MCF 10A (cell line): ENCODE results near the gene LEMD3. TPM values are rescaled to one million over a fixed set of nuclear protein-coding genes. Genes with fewer than 3 reads are reported as not detected.

Source experiments
- BruUV-seq: library from RNA; stranded (reverse); fragments of 400-500 nt; replicated peaks from 2 replicates; lab custom pipeline; 2021; lab: Mats Ljungman, UMichigan
- CTCF ChIA-PET: fragments of 300-600 bp; sonication (Branson Sonifier 250); formaldehyde crosslinking; extraction: SDS; loops from one replicate; lab custom pipeline; 2021; ENCODE audit warnings: antibody characterized with exemption, inconsistent platforms; lab: Yijun Ruan, JAX
- POLR2A ChIA-PET: fragments of 300-600, 350-650 bp; sonication (Branson Sonifier 250); formaldehyde crosslinking; extraction: SDS; loops from one replicate; lab custom pipeline; 2020; ENCODE audit warnings: antibody characterized with exemption, inconsistent platforms; lab: Yijun Ruan, JAX
- DNase-seq: peaks from one replicate; pipeline ENCODE4 v3.0.0-alpha.2; 2018; ENCODE audit not compliant: unreplicated experiment
- H3K27ac Mint-ChIP-seq: one replicate; pipeline ENCODE4 v1.8.0; 2022; ENCODE audit warnings: mild to moderate bottlenecking, low read depth, mixed read lengths; ENCODE audit not compliant: unreplicated experiment
- H3K27me3 Mint-ChIP-seq: one replicate; pipeline ENCODE4 v1.8.0; 2022; ENCODE audit warnings: mixed read lengths; ENCODE audit not compliant: insufficient read depth, unreplicated experiment
- H3K36me3 Mint-ChIP-seq: one replicate; pipeline ENCODE4 v1.8.0; 2022; ENCODE audit warnings: mild to moderate bottlenecking, moderate library complexity, mixed read lengths; ENCODE audit not compliant: insufficient read depth, unreplicated experiment
- H3K4me1 Mint-ChIP-seq: one replicate; pipeline ENCODE4 v1.8.0; 2022; ENCODE audit warnings: mixed read lengths; ENCODE audit not compliant: insufficient read depth, unreplicated experiment
- H3K4me3 Mint-ChIP-seq: one replicate; pipeline ENCODE4 v1.8.0; 2022; ENCODE audit warnings: mild to moderate bottlenecking, moderate library complexity, mixed read lengths; ENCODE audit not compliant: unreplicated experiment
- H3K9me3 Mint-ChIP-seq: one replicate; pipeline ENCODE4 v1.8.0; 2022; ENCODE audit warnings: mixed read lengths; ENCODE audit not compliant: unreplicated experiment
- intact Hi-C: fragments of 100-400 bp; cut with micrococcal nuclease; formaldehyde crosslinking; loops from 2 replicates; pipeline ENCODE4 v1.14.1; 2022
- total RNA-seq: library from RNA; stranded (reverse); gene quantifications from 2 replicates; pipeline ENCODE4 v1.2.3, GENCODE V29; 2022
- TF ChIP-seq, protein P1 (sequence below): fragments of 200-600 bp; IDR thresholded peaks from one replicate; pipeline ENCODE4 v1.8.0; 2022; ENCODE audit warnings: antibody characterized with exemption, mild to moderate bottlenecking; ENCODE audit not compliant: unreplicated experiment

LEMD3 gene
- total RNA-seq, 1 experiment from 2014 or later, result 21.8 TPM

- Mint-ChIP-seq H3K27ac (peak within 1 kb of the TSS; percentile 13), H3K4me1 (peaks cover 16% of the 10 kb centered on the region), H3K27me3 (no peaks in the 10 kb centered on the region), H3K9me3 (no peaks in the 10 kb centered on the region), H3K36me3 (no peaks in the 10 kb centered on the region), H3K4me3 (peak within 1 kb of the TSS; percentile 66)
- ChIA-PET CTCF (no interaction called here), POLR2A (interaction anchor here (1.0 kb wide), 1 partner anchor 110 kb away, joined by 6 read pairs; the partner anchor contains the start of gene LEMD3)
- BruUV-seq, result no TSS peak
- DNase-seq, result peak; percentile 66
- TF ChIP-seq, protein P1, sequence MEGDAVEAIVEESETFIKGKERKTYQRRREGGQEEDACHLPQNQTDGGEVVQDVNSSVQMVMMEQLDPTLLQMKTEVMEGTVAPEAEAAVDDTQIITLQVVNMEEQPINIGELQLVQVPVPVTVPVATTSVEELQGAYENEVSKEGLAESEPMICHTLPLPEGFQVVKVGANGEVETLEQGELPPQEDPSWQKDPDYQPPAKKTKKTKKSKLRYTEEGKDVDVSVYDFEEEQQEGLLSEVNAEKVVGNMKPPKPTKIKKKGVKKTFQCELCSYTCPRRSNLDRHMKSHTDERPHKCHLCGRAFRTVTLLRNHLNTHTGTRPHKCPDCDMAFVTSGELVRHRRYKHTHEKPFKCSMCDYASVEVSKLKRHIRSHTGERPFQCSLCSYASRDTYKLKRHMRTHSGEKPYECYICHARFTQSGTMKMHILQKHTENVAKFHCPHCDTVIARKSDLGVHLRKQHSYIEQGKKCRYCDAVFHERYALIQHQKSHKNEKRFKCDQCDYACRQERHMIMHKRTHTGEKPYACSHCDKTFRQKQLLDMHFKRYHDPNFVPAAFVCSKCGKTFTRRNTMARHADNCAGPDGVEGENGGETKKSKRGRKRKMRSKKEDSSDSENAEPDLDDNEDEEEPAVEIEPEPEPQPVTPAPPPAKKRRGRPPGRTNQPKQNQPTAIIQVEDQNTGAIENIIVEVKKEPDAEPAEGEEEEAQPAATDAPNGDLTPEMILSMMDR, result peak; percentile 24
- intact Hi-C loops, result loop anchor here (5.0 kb wide), 1 partner anchor 106 kb away; no protein-coding TSS in a partner anchor
Measured at GRCh38 chr12:65278576-65279368, 109.4 kb downstream of the LEMD3 start, which contains the start of gene MSRB3. TSS of gene MSRB3 (plus strand) at chr12:65278683. CDS start at chr12:65308580, 29,897 bp downstream.

- ChIA-PET CTCF (interaction anchor here (0.6 kb wide), 1 partner anchor 599 kb away, joined by 3 read pairs; no protein-coding TSS in a partner anchor), POLR2A (interaction anchor here (0.6 to 1.0 kb wide), 4 partner anchors 11 to 477 kb away, joined by 3 to 6 read pairs (median 3); partner anchors contain the start of gene LEMD3)
- intact Hi-C loops, result loop anchor here (5.0 kb wide), 1 partner anchor 107 kb away; no protein-coding TSS in a partner anchor
- Mint-ChIP-seq H3K36me3 (no peaks in the 10 kb centered on the region), H3K27me3 (no peaks in the 10 kb centered on the region), H3K4me1 (peaks cover 16% of the 10 kb centered on the region), H3K4me3 (peak overlapping the region; percentile 66), H3K27ac (peak overlapping the region; percentile 13), H3K9me3 (no peaks in the 10 kb centered on the region)
- no peak for DNase-seq
- TSS peak; percentile 26 for BruUV-seq
- TF ChIP-seq, protein P1, result no peak
Measured at GRCh38 chr12:65279369-65280112, 110.2 kb downstream of the LEMD3 start.

DNA sequence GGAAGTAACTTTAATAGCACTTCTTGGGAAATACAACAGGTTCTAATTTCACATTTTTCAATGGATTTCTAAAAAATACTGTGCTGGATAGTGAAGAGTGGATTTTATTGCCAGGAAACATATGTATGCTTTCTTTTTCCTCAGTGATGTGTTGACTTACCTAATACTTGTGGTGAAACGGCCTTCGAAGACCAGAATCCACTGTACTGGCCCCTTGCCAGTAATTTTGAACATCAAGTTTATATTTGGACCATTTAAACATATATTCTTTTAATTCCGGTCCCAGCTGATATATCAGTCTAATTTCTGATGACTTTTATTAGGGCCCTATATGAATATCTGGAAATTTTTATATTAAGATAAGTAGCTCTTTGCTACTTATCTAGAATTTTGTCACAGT lies 110.9 kb downstream of the LEMD3 start:
- intact Hi-C loops, result no loop called here
- no peak for DNase-seq
- H3K4me1 Mint-ChIP-seq, result peaks cover 16% of the 10 kb centered on the region
- H3K4me3 Mint-ChIP-seq, result peak overlapping the region; percentile 66
- BruUV-seq, result no TSS peak
- ChIA-PET POLR2A (interaction anchor here (0.7 to 1.0 kb wide), 2 partner anchors 14 to 111 kb away, joined by 5 to 6 read pairs; partner anchors contain the start of gene LEMD3), CTCF (no interaction called here)
- H3K27me3 Mint-ChIP-seq, result no peaks in the 10 kb centered on the region
- TF ChIP-seq, protein P1, result no peak
- no peaks in the 10 kb centered on the region for H3K36me3 Mint-ChIP-seq
- no peak overlapping the region for H3K27ac Mint-ChIP-seq
- no peaks in the 10 kb centered on the region for H3K9me3 Mint-ChIP-seq
